ENCODE results near the gene SLC27A3. TPM values are rescaled to one million over a fixed set of nuclear protein-coding genes. Genes with fewer than 3 reads are reported as not detected.

Gene SLC27A3
- total and polyA plus RNA-seq, 2 of the 8 experiments (the other 6 are each of a cell fraction or from before 2014, with no cell fraction given) = 39.1 to 40.1 TPM

- TF ChIP-seq EP300 (IDR thresholded peaks at IDR 0.05; ENCODE audit: borderline replicate concordance in 1 of 2, low read depth in 2 of 2, low read length in 2 of 2) (no peak), RXRA (IDR thresholded peaks at IDR 0.05; ENCODE audit: insufficient read depth, low read depth, low read length) (no peak), SIRT6 (IDR thresholded peaks at IDR 0.05; ENCODE audit: low read length) (no peak)
These were observed 6.7 kb upstream of the SLC27A3 start (continued) for GRCh38 chr1:153768316-153769181.

All from H1 (cell line).